Measurements from ENCODE around the gene FAM210B.
"Not testable (repeated sequence)": the region's sequence is repeated elsewhere in the genome, so short reads cannot be mapped to it uniquely, and the experiment has no call there.

FAM210B gene, protein sequence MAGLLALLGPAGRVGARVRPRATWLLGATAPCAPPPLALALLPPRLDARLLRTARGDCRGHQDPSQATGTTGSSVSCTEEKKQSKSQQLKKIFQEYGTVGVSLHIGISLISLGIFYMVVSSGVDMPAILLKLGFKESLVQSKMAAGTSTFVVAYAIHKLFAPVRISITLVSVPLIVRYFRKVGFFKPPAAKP

DNA sequence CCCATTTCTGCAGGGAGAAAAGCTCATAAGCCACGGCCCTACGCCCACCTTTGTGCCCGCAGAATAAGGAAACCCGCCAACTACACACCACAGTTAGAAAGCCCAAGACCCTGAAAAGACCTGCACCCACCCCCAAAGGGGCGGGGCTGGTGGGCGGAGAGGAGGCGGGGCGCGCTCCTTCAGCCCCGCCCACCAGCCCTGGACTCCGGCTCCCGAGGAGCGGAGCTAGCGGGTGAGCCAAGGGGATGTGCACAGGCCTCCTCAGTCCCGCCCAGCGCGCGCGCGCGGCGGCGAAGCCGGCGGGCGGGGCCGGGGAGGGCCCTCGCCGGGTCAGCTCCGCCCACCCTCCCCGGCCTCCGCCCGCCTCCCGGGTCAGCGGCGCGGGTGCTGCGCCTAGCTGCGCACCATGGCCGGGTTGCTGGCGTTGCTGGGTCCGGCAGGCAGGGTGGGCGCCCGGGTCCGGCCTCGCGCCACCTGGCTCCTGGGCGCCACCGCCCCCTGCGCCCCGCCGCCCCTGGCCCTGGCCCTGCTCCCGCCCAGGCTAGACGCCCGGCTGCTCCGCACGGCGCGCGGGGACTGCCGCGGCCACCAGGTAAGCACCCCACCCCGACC lies at the start of gene FAM210B:
TSS of gene FAM210B (plus strand) at position 375 of the 612 bp plus-strand sequence. CDS start at position 407, 32 bp downstream.
- Histone ChIP-seq H3K9me3 (ENCODE audit: control insufficient read depth, low read length) (no peaks in the 10 kb centered on the region), H3K27me3 (replicated peaks; ENCODE audit: control insufficient read depth, insufficient read depth, low read length) (no peaks in the 10 kb centered on the region), H3K9ac (ENCODE audit: low read length) (peak within 1 kb of the TSS; percentile 95), H3K36me3 (ENCODE audit: control insufficient read depth, insufficient read depth, low read length, severe bottlenecking) (peaks cover 5% of the 10 kb centered on the region), H3K4me3 (ENCODE audit: low read length) (peak within 1 kb of the TSS; percentile 95), H3K4me1 (ENCODE audit: control insufficient read depth, insufficient read depth, low read length) (peaks cover 18% of the 10 kb centered on the region)
- peak; percentile 97 for DNase-seq (ENCODE audit: low read depth)

DNA sequence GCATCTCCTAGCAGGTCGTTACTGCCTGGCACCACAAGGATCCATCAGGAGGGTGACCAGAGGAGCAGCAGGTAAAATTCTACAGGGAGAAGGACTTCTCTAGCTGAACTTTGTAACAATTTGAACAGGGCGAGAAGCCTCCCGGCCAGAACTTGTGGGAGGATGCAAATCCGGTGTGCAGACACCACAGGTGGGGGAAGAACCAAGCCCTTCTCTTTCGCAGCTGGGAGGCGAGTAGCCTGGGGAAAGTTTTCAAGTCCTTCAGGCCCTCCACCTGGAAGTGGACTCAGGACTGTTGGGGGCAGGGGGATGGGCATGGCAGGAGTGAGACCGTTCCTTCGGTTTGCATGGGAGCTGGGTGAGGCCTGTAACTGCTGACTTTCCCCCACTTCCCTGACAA lies 42.7 kb upstream of the FAM210B start:
- Histone ChIP-seq H3K4me3 (ENCODE audit: low read length) (no peak overlapping the region), H3K27me3 (replicated peaks; ENCODE audit: control insufficient read depth, insufficient read depth, low read length) (peaks cover 4% of the 10 kb centered on the region), H3K4me1 (ENCODE audit: control insufficient read depth, insufficient read depth, low read length) (no peaks in the 10 kb centered on the region), H3K9ac (ENCODE audit: low read length) (no peak overlapping the region), H3K36me3 (ENCODE audit: control insufficient read depth, insufficient read depth, low read length, severe bottlenecking) (no peaks in the 10 kb centered on the region), H3K9me3 (ENCODE audit: control insufficient read depth, low read length) (peaks cover 4% of the 10 kb centered on the region)
- DNase-seq (ENCODE audit: low read depth) = no peak

DNA sequence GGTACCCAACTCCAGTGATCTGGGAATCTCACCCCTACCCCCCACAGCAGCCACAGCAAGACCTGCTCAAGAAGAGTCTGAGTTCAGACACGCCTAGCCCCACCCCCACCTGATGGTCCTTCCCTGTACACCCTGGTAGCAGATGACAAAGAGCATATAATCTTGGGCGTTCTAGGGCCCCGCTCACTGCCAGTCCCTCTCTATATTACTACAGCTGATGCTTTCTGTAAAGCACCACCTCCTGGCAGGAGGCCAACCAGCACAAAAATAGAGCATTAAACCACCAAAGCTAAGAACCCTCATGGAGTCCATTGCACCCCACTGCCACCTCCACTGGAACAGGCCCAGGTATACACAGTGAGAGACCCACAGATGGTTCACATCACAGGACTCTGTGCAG lies 42.3 kb upstream of the FAM210B start:
- H3K27me3 ChIP-seq (replicated peaks; ENCODE audit: control insufficient read depth, insufficient read depth, low read length) = peaks cover 4% of the 10 kb centered on the region
- H3K36me3 ChIP-seq (ENCODE audit: control insufficient read depth, insufficient read depth, low read length, severe bottlenecking) = no peaks in the 10 kb centered on the region
- no peaks in the 10 kb centered on the region for H3K4me1 ChIP-seq (ENCODE audit: control insufficient read depth, insufficient read depth, low read length)
- H3K9ac ChIP-seq (ENCODE audit: low read length) = no peak overlapping the region
- peaks cover 4% of the 10 kb centered on the region for H3K9me3 ChIP-seq (ENCODE audit: control insufficient read depth, low read length)
- DNase-seq (ENCODE audit: low read depth) = no peak
- no peak overlapping the region for H3K4me3 ChIP-seq (ENCODE audit: low read length)

DNA sequence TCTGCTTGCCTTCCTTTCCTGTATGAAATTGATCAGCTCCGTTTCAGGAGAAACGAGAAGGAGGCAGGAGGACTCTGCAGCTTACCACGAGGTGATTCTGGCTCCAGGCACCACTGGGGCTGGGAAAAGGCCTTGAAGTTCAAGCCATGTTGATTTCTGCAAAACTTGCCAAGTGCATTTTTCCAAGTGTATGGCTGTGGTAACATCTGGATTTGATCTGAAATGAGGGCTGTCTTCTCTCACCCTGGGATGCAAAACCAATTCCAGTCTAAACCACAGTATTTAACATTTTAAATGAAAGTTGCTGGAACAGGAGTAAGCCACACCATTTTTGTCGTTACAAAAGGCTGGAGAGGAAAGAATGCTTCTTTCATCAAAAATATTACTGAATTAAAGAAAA lies 36.1 kb upstream of the FAM210B start:
- H3K36me3 ChIP-seq (ENCODE audit: control insufficient read depth, insufficient read depth, low read length, severe bottlenecking) = no peaks in the 10 kb centered on the region
- no peaks in the 10 kb centered on the region for H3K9me3 ChIP-seq (ENCODE audit: control insufficient read depth, low read length)
- H3K4me3 ChIP-seq (ENCODE audit: low read length) = no peak overlapping the region
- H3K27me3 ChIP-seq (replicated peaks; ENCODE audit: control insufficient read depth, insufficient read depth, low read length) = no peaks in the 10 kb centered on the region
- no peak overlapping the region for H3K9ac ChIP-seq (ENCODE audit: low read length)
- peaks cover 5% of the 10 kb centered on the region for H3K4me1 ChIP-seq (ENCODE audit: control insufficient read depth, insufficient read depth, low read length)
- DNase-seq (ENCODE audit: low read depth) = peak; percentile 37

DNA sequence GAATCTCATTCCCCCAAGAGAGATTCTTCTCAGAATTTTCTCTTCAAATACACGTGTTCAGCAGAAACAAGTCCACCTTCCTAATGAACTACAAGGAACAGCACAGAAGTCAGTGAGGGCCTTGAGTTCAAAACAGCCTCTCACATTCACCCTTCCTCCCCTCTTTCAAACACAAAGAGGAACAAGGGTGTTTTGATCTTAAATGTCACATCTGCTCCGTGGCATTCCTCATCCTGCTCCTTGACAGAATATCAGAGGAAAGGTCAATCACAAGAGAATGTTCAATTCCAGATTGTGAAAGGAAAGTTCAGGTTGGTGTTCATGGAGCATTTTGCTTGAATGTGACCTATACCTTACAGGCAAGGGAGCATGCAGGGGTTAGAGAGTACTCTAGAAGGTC lies 35.6 kb upstream of the FAM210B start:
- Histone ChIP-seq H3K27me3 (replicated peaks; ENCODE audit: control insufficient read depth, insufficient read depth, low read length) (no peaks in the 10 kb centered on the region), H3K9me3 (ENCODE audit: control insufficient read depth, low read length) (no peaks in the 10 kb centered on the region), H3K4me3 (ENCODE audit: low read length) (no peak overlapping the region), H3K4me1 (ENCODE audit: control insufficient read depth, insufficient read depth, low read length) (peaks cover 5% of the 10 kb centered on the region), H3K36me3 (ENCODE audit: control insufficient read depth, insufficient read depth, low read length, severe bottlenecking) (no peaks in the 10 kb centered on the region), H3K9ac (ENCODE audit: low read length) (no peak overlapping the region)
- DNase-seq (ENCODE audit: low read depth) = no peak

DNA sequence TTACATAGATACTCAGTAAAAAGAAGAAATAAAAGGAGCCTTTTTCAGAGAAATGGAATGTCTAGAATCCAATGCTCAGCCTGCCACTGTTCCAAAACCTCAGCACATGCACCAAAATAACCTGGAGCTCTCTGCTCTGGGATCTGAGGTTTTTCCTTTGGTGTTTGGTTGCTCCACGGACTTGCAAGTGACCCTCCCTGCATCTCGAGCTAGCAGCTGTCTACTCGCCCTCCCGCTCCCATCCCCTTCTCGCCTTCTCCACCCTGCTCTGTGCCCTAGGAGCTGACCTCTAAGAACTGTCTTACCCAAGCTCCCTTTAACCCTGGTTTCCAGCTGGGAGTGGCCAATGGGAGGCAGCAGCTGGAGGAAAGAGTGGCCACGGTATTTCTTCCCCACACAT lies 35.1 kb upstream of the FAM210B start:
- Histone ChIP-seq H3K9me3 (ENCODE audit: control insufficient read depth, low read length) (no peaks in the 10 kb centered on the region), H3K9ac (ENCODE audit: low read length) (no peak overlapping the region), H3K36me3 (ENCODE audit: control insufficient read depth, insufficient read depth, low read length, severe bottlenecking) (no peaks in the 10 kb centered on the region), H3K27me3 (replicated peaks; ENCODE audit: control insufficient read depth, insufficient read depth, low read length) (no peaks in the 10 kb centered on the region), H3K4me1 (ENCODE audit: control insufficient read depth, insufficient read depth, low read length) (peaks cover 5% of the 10 kb centered on the region), H3K4me3 (ENCODE audit: low read length) (no peak overlapping the region)
- DNase-seq (ENCODE audit: low read depth) = no peak

DNA sequence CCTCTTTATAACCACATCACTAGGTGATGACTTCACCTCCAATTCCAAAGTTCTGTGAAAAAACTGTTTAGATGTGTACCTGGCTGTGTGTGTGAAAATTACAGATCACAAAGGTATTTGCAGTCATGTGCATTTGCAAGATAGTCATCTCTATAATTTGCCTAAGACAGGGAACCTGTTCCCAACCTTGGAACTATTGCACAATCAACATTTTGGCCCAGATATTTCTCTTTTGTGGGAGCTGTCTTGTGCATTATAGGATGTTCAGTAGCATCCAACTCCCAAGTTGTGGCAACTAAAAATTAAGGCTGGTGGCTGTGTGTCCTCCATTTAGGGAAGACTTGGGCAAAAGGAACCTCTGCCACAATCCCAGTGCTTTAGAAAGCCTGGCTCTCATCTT lies 34.0 kb upstream of the FAM210B start:
- no peaks in the 10 kb centered on the region for H3K9me3 ChIP-seq (ENCODE audit: control insufficient read depth, low read length)
- H3K4me1 ChIP-seq (ENCODE audit: control insufficient read depth, insufficient read depth, low read length) = peaks cover 5% of the 10 kb centered on the region
- H3K4me3 ChIP-seq (ENCODE audit: low read length) = no peak overlapping the region
- DNase-seq (ENCODE audit: low read depth) = no peak
- no peaks in the 10 kb centered on the region for H3K36me3 ChIP-seq (ENCODE audit: control insufficient read depth, insufficient read depth, low read length, severe bottlenecking)
- no peak overlapping the region for H3K9ac ChIP-seq (ENCODE audit: low read length)
- no peaks in the 10 kb centered on the region for H3K27me3 ChIP-seq (replicated peaks; ENCODE audit: control insufficient read depth, insufficient read depth, low read length)

DNA sequence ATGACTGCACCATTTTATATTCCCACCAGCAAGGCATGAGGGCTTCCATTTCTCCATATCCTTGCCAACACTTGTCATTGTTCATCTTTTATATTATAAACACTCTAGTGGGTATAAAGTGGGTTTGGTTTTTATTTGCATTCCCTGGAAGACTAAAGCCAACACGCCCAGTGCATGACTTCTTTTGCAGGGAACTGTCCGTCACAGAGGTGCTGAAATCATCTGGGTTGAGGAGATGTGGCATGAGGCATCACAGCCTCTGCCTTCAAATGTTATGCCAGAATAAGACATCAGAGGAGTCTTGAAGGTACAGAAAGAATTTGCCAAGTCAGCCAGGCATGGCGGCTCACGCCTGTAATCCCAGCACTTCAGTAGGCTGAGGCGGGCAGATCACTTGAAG lies 29.9 kb upstream of the FAM210B start:
- no peak overlapping the region for H3K4me3 ChIP-seq (ENCODE audit: low read length)
- no peaks in the 10 kb centered on the region for H3K36me3 ChIP-seq (ENCODE audit: control insufficient read depth, insufficient read depth, low read length, severe bottlenecking)
- H3K9me3 ChIP-seq (ENCODE audit: control insufficient read depth, low read length) = peaks cover 7% of the 10 kb centered on the region
- no peaks in the 10 kb centered on the region for H3K4me1 ChIP-seq (ENCODE audit: control insufficient read depth, insufficient read depth, low read length)
- DNase-seq (ENCODE audit: low read depth) = peak; percentile 37
- no peaks in the 10 kb centered on the region for H3K27me3 ChIP-seq (replicated peaks; ENCODE audit: control insufficient read depth, insufficient read depth, low read length)
- H3K9ac ChIP-seq (ENCODE audit: low read length) = no peak overlapping the region

DNA sequence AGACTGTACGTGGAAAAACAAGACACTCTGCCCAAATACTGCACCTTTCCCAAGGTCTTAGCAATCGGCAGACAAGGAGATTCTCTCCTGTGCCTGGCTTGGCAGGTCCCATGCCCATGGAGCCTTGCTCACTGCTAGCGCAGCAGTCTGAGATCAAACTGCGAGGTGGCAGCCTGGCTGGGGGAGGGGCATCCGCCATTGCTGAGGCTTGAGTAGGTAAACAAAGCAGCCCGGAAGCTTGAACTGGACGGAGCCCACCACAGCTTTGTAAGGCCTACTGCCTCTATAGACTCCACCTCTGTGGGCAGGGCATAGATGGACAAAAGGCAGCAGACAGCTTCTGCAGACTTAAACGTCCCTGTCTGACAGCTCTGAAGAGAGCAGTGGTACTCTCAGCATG lies 22.1 kb upstream of the FAM210B start:
- H3K27me3 ChIP-seq (replicated peaks; ENCODE audit: control insufficient read depth, insufficient read depth, low read length); H3K4me3 ChIP-seq (ENCODE audit: low read length); H3K9me3 ChIP-seq (ENCODE audit: control insufficient read depth, low read length); DNase-seq (ENCODE audit: low read depth); H3K4me1 ChIP-seq (ENCODE audit: control insufficient read depth, insufficient read depth, low read length); H3K36me3 ChIP-seq (ENCODE audit: control insufficient read depth, insufficient read depth, low read length, severe bottlenecking); H3K9ac ChIP-seq (ENCODE audit: low read length): not testable (repeated sequence)

DNA sequence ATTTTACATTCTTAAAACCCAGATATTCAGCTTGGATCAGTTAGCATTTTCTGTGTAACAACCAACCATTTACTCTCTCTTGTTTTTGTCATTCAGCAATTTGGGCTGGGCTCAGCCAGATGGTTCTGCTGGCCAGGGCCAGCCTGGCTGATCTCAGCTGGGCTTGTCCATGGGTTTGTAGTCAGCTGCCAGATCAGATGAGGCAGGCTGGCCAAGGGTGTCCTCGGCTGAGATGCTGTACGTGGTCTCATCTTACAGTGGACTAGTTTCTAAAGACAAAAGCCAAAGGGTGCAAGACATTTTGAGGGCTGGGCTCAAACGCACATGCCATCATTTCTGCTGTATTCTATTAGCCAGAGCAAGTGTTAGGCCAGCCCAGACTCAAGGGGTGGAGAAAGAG lies 16.0 kb upstream of the FAM210B start:
- Histone ChIP-seq H3K27me3 (replicated peaks; ENCODE audit: control insufficient read depth, insufficient read depth, low read length) (peaks cover 15% of the 10 kb centered on the region), H3K4me1 (ENCODE audit: control insufficient read depth, insufficient read depth, low read length) (peaks cover 2% of the 10 kb centered on the region), H3K9me3 (ENCODE audit: control insufficient read depth, low read length) (no peaks in the 10 kb centered on the region), H3K36me3 (ENCODE audit: control insufficient read depth, insufficient read depth, low read length, severe bottlenecking) (no peaks in the 10 kb centered on the region), H3K4me3 (ENCODE audit: low read length) (no peak overlapping the region), H3K9ac (ENCODE audit: low read length) (no peak overlapping the region)
- no peak for DNase-seq (ENCODE audit: low read depth)

DNA sequence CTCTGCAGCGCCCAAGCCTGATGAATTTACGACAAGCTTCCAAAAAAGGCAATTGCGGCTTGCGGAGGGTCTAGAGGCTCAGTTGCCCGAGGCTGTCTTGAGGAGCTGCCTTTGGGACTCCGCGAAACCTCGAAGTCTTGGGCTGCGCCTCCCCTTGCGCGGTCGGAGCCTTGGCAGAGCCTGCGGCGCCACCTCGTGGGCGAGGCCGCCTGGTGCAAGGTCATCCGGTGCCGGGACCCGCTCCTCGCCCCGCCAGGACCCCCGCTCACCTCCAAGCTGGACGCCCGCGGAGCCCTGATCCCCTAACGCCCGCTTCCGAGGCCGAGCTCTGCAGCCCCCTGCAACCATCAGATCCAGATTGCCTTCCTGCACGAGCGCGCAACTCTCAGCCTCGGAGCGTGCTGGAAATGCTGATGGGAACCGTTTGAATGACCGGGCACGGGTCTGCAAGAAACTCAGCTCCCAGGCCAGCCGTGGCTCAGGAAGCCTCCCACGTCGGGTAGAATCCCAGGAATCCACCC lies 14.9 kb upstream of the FAM210B start:
- H3K4me1 ChIP-seq (ENCODE audit: control insufficient read depth, insufficient read depth, low read length) = peaks cover 2% of the 10 kb centered on the region
- peak overlapping the region; percentile 47 for H3K4me3 ChIP-seq (ENCODE audit: low read length)
- H3K9me3 ChIP-seq (ENCODE audit: control insufficient read depth, low read length) = no peaks in the 10 kb centered on the region
- peak; percentile 80 for DNase-seq (ENCODE audit: low read depth)
- no peaks in the 10 kb centered on the region for H3K36me3 ChIP-seq (ENCODE audit: control insufficient read depth, insufficient read depth, low read length, severe bottlenecking)
- peaks cover 15% of the 10 kb centered on the region for H3K27me3 ChIP-seq (replicated peaks; ENCODE audit: control insufficient read depth, insufficient read depth, low read length)
- H3K9ac ChIP-seq (ENCODE audit: low read length) = no peak overlapping the region
